Measurements from ENCODE around the gene GNAS.
A peak's percentile ranks its signal among the peaks of the same experiment; 100 is the strongest.

GNAS gene

DNA sequence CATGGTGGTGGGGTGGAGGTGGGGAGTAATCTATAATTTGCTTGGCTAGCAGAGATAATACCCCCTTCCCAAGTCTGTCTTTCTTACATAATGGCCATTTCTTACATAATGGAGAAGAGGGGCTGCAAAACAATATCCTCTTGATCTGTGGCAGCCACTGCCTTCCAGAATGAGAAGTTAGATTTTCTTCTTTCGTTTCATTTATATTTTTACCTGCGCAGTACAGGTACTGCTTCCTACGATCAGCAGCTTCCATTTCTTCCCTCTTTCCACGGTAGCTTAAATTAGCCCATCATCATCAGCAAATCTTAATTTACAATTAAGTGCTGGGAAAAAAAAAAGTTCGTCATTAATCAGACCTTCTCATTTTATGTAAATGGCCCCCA lies 30.2 kb downstream of the GNAS start:
- no peak for DNase-seq (ENCODE audit: low spot score)

- no peak for DNase-seq (ENCODE audit: low spot score)
These were observed 30.8 kb downstream of the GNAS start for GRCh38 chr20:58883241-58883691.

DNA sequence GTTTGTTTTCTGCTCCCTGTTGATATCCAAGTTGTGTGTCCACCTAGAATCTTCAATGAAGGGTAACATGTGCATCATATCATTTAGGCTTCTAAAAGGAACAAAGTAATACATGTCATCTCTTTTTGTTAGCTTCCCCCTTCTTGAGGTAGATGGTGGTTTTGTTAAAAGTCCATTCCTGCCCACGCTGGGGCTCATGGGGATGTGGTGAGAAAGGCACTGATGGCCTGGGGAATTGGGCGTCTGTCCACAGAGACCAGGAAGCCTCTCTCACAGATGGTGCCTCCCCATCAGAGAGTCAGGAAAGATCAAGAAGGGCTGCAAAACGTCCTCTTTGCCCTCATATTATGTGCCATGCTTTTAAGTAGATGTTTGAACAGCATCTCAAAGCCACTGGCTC lies 32.5 kb downstream of the GNAS start:
- no peak for DNase-seq (ENCODE audit: low spot score)

GRCh38 chr20:58886546-58886945 lies 34.0 kb downstream of the GNAS start:
- DNase-seq (ENCODE audit: low spot score), result no peak

DNA sequence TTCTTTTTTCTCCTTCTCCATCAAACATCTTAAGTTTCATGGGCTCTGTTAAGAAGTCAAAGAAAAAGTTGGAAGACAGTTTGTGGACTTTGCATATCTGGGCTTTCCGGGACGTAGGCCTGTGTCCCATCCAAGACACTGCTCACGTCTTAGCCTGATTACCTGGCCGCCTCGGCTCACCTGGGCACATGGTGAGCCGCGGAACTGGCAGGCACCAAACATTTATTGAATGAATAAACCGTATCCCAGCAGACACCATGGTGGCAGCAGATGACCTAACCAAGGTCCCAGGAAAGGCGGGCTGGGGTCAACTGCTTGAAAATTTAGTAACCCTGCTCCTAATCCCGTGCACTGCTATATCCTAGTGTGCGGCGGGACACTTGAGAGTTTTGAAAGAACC lies 35.6 kb downstream of the GNAS start:
- DNase-seq (ENCODE audit: low spot score), result no peak

DNA sequence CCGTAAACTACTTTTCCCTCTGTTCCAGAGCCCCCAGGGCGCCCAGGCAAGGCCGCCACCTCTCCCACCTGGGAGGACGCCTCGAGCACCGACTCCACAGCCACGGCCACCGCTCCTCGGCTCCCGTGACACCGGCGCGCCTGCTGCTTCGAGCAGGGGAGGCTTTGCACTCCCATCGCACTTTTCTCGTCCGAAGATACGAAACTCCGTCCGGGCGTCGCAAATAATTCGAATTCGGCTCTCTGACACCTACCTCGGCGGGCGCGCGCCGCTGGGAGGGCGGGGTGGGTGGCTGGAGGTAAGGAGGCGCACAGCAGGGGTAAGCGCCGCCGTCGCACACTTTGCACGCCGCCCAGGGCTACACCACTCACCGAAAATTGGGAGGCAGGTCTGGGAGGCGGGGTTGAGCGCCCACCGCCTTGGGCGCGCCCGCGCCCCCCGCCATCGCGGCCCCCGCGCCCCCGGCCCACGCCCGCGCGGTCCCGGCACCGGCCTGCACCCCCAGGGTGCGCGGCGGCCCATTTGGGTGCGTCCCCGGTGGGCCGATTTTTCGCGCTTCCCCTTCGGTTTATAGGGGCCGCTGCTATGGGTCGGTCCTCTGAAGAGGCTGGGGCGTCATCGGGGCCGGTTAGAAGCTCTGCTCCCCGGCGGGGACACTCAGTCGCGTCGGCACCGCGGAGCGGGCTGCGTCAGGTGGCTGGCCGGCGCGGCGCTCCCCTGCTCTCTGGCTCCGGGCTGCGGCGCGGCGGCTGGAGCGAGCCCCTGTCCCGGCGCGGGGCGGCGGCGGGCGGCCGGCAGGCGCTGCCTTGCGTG lies 36.2 kb downstream of the GNAS start:
- peak; percentile 88 for DNase-seq (ENCODE audit: low spot score)

GRCh38 chr20:58889334-58889760 lies 36.8 kb downstream of the GNAS start:
- DNase-seq (ENCODE audit: low spot score), result no peak

GRCh38 chr20:58889798-58890517 lies 37.4 kb downstream of the GNAS start:
- no peak for DNase-seq (ENCODE audit: low spot score)

DNA sequence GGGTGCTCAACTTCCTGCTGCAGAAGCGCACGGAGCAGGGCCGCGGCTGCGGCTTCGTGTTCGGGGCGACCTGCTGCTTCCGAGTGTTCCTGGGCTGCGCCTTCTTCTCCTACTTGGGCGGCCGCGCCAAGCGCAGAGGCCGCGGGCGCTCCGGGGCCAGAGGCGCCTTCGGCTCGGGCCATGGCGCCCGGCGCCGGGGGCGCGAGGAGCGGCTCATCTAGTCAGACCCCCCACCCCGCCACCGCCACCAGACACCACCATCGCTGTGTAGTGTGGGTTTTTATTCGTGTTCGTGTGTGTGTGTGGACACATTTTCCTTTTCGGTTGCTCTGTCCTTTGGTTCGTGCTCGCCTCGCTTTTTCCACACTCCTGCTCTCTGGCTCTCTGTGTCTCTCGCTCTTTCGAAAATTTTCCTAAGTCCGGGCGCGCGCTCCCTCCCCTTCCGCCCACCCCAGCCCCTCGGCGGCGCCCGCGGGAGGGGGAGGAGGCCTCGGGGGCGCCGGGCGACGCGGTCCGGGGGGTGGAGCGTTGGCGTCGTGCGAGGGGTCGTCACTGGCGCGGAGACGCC lies 38.1 kb downstream of the GNAS start:
- DNase-seq (ENCODE audit: low spot score), result peak; percentile 55

DNA sequence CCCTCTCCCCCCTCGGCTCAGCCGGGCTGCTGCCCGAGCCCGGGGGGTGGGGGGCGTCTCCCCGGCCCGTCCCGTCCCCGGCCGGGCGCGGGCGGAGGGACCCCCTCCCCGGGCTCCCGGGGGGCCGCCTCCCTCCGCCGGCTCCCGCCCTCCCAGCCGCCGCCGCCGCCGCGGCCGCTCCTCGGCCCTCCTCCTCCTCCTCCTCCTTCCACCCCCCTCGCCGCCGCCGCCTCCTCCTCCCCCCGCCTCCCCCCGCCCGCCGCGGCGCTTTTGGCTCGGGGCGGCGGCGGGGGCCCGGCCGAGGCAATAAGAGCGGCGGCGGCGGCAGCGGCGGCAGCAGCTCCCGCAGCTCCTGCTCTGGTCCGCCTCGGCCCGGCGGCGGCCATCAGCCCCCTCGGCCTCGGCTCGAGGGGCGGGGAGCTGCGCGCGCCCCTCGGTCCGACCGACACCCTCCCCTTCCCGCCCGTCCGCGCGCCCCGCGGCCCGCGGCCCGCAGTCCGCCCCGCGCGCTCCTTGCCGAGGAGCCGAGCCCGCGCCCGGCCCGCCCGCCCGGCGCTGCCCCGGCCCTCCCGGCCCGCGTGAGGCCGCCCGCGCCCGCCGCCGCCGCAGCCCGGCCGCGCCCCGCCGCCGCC lies 38.7 kb downstream of the GNAS start:
- DNase-seq (ENCODE audit: low spot score), result peak; percentile 94

- peak; percentile 75 for DNase-seq (ENCODE audit: low spot score)
These were observed 39.2 kb downstream of the GNAS start for GRCh38 chr20:58891718-58892140.

- DNase-seq (ENCODE audit: low spot score), result peak; percentile 86
These were observed 39.8 kb downstream of the GNAS start for GRCh38 chr20:58892141-58892931.

GRCh38 chr20:58892932-58893224 lies 40.4 kb downstream of the GNAS start:
- DNase-seq (ENCODE audit: low spot score), result no peak

DNA sequence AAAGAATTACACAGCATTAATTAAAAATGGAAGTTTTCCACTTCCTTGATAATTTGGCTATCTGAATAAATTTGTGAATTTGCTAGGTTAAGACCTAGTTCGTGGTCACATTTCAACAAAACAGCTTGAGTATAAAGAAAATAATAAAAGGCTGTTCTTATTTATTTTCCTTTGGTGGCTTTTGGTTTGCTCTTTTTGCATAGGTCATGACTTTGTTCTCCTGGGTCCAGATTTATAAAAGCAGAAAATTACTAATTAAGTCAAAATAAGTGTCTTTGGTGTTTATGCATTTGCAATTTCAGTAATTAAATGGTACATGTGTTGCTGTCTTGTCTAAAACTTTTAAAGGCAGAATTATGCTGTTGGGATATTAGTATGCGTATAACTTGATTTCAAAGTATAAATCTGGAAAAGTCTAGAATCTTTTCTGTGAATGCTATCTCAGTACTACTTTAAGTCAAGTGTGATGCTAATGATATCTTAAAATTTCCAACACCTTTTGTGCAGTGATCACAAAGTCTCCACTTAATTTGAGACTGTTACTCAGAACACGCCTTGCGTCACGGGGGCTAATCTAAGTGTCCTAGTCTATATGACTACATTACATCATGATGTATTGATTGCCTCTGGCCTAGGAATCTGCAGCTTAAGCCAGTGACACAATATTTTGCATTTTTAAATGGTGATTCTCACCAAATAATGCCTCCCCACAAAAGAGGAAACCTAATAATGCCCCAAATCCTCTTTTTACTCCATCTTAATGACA lies 41.0 kb downstream of the GNAS start:
- no peak for DNase-seq (ENCODE audit: low spot score)

GRCh38 chr20:58894652-58895447 lies 42.3 kb downstream of the GNAS start:
- no peak for DNase-seq (ENCODE audit: low spot score)

DNA sequence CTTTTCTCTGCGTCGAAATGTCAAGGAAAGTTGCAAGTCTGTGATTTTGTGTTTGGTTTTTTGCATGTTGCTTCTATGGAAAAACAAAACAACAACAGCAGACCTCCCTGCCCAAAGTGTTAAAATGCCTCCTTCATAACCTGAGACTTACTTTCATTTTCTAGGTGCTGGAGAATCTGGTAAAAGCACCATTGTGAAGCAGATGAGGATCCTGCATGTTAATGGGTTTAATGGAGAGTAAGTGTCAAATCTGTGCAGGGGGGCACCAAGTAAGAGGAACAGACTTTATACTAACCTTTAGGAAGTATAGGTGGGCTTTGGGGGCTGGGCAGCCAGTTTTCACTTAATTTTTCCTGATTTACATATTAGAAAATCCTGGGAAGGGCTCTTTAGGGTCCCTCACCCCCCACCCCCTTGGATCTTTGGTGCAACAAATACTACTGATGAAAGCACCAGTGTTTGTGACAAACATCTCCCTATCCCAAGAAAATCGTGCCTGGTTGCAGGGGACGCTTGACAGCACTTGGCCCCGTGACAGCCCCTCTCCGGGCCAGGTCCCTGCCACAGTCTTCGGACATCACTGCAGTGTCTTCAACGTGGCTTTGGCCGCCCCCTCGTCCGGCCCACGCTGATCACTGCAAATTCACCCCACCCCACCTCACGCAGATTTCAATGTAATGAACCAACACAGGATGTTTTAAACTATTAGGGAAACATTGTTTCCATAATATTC lies 43.1 kb downstream of the GNAS start:
- DNase-seq (ENCODE audit: low spot score), result no peak

GRCh38 chr20:58896820-58897219 lies 44.3 kb downstream of the GNAS start:
- no peak for DNase-seq (ENCODE audit: low spot score)

DNA sequence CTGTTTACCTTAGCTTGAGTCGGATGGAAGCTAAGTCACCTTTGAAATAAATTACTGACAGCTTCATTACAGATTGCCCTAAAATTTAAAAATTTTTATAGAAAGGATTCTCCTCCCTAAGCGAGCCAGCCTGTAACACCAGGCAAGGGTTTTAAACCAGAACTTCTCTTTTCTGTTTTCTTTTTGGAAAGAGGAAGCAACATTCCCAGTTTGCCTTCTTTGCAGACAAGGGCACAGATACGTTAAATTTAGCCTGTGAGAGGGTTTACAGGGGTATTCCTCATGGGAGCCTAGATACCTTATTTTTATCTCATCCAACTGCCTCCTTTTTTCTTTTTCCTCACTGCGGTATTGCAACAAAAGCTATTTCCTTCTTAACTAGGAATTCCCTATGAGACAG lies 45.0 kb downstream of the GNAS start:
- no peak for DNase-seq (ENCODE audit: low spot score)

DNA sequence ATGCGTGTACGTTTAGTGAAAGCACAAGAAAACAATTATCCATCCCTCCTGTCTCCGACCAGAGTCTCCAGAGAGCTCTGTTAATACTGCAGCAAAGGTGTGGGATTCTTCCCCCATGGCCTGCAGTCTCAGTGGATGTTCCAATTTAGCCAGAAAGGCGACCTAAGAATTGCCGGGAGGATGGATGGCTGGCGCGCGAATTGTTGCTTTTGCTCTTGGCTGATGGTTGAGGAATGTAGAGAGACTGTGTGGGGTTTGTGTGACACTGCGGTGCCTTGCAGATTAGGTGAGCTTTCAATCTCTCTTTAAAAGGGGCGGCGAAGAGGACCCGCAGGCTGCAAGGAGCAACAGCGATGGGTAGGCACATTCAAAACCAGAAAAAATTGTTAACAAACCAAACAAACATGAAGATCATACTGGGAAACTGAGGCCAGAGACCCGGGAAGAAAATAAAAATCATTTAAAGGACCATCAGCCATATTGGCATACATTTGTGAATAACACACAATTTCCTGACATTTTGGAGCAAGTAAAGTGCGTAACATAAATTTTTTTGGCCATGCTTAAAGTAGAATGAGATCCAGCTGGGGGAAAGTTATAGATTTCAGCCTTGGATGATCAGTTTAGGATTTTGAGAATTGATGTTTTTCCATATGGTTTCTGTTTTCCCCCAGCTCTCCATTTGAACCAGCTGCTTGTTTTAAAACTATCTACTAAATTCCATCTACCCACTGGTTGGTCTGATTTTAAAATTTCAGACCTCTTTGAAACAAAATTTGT lies 46.3 kb downstream of the GNAS start:
- DNase-seq (ENCODE audit: low spot score), result no peak
